ENCODE results near the gene PRSS56.

PRSS56 gene

GRCh38 chr2:232504438-232504837 lies 15.8 kb upstream of the PRSS56 start:
- H3K36me3 Mint-ChIP-seq (ENCODE audit: low read depth): no peaks in the 10 kb centered on the region
- H3K27me3 Mint-ChIP-seq (ENCODE audit: low read depth): peaks cover 32% of the 10 kb centered on the region
- no peak overlapping the region for H3K27ac Mint-ChIP-seq
- H3K4me3 Mint-ChIP-seq: peak overlapping the region; percentile 21
- no peaks in the 10 kb centered on the region for H3K9me3 Mint-ChIP-seq
- H3K4me1 Mint-ChIP-seq (ENCODE audit: low read depth): peaks cover 4% of the 10 kb centered on the region

GRCh38 chr2:232505856-232506255 lies 14.3 kb upstream of the PRSS56 start:
- peaks cover 4% of the 10 kb centered on the region for H3K4me1 Mint-ChIP-seq (ENCODE audit: low read depth)
- no peak overlapping the region for H3K4me3 Mint-ChIP-seq
- H3K27me3 Mint-ChIP-seq (ENCODE audit: low read depth): peaks cover 28% of the 10 kb centered on the region
- no peak overlapping the region for H3K27ac Mint-ChIP-seq
- H3K9me3 Mint-ChIP-seq: no peaks in the 10 kb centered on the region
- H3K36me3 Mint-ChIP-seq (ENCODE audit: low read depth): no peaks in the 10 kb centered on the region

GRCh38 chr2:232506709-232507108 lies 13.5 kb upstream of the PRSS56 start:
- H3K4me1 Mint-ChIP-seq (ENCODE audit: low read depth): peaks cover 4% of the 10 kb centered on the region
- no peaks in the 10 kb centered on the region for H3K36me3 Mint-ChIP-seq (ENCODE audit: low read depth)
- no peaks in the 10 kb centered on the region for H3K9me3 Mint-ChIP-seq
- H3K4me3 Mint-ChIP-seq: no peak overlapping the region
- no peak overlapping the region for H3K27ac Mint-ChIP-seq
- H3K27me3 Mint-ChIP-seq (ENCODE audit: low read depth): peaks cover 28% of the 10 kb centered on the region

- H3K4me1 Mint-ChIP-seq (ENCODE audit: low read depth): peaks cover 2% of the 10 kb centered on the region
- H3K9me3 Mint-ChIP-seq: no peaks in the 10 kb centered on the region
- H3K36me3 Mint-ChIP-seq (ENCODE audit: low read depth): no peaks in the 10 kb centered on the region
- H3K27ac Mint-ChIP-seq: no peak overlapping the region
- H3K27me3 Mint-ChIP-seq (ENCODE audit: low read depth): peaks cover 23% of the 10 kb centered on the region
- no peak overlapping the region for H3K4me3 Mint-ChIP-seq
Observed at GRCh38 chr2:232508251-232508650, 11.9 kb upstream of the PRSS56 start.

GRCh38 chr2:232511336-232511890 lies 8.8 kb upstream of the PRSS56 start:
- Mint-ChIP-seq H3K27ac (no peak overlapping the region), H3K9me3 (no peaks in the 10 kb centered on the region)

DNA sequence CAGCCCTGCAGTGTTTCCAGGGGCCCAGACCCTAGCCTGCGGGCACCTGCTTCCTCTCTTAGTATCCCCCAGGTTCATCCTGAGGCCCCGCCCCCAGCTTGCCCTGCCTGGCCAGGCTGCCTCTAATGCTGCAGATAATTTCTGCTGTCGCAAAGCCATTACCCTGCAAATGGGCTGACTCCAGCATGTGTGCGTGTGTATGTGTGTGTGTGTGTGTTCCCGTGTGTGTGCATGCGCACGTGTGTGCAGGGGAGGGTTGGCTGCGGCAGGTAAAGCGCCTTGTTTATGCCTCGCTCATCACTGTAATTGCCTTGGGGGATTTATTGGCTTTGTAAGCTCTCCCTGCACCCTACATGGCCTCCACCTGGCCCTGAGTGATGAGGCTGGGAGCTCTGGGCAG lies 7.6 kb upstream of the PRSS56 start:
- H3K27me3 Mint-ChIP-seq (ENCODE audit: low read depth): no peaks in the 10 kb centered on the region
- no peak overlapping the region for H3K4me3 Mint-ChIP-seq
- H3K27ac Mint-ChIP-seq: no peak overlapping the region
- no peaks in the 10 kb centered on the region for H3K36me3 Mint-ChIP-seq (ENCODE audit: low read depth)
- no peaks in the 10 kb centered on the region for H3K9me3 Mint-ChIP-seq
- H3K4me1 Mint-ChIP-seq (ENCODE audit: low read depth): no peaks in the 10 kb centered on the region

More at GRCh38 chr2:232511336-232511890, 8.8 kb upstream of the PRSS56 start:
- Mint-ChIP-seq H3K4me1 (ENCODE audit: low read depth) (no peaks in the 10 kb centered on the region), H3K27me3 (ENCODE audit: low read depth) (no peaks in the 10 kb centered on the region), H3K4me3 (no peak overlapping the region), H3K36me3 (ENCODE audit: low read depth) (no peaks in the 10 kb centered on the region)

GRCh38 chr2:232513353-232513752 lies 6.8 kb upstream of the PRSS56 start:
- no peaks in the 10 kb centered on the region for H3K4me1 Mint-ChIP-seq (ENCODE audit: low read depth)
- no peak overlapping the region for H3K27ac Mint-ChIP-seq
- no peaks in the 10 kb centered on the region for H3K9me3 Mint-ChIP-seq
- H3K36me3 Mint-ChIP-seq (ENCODE audit: low read depth): no peaks in the 10 kb centered on the region
- H3K27me3 Mint-ChIP-seq (ENCODE audit: low read depth): peaks cover 2% of the 10 kb centered on the region
- H3K4me3 Mint-ChIP-seq: no peak overlapping the region

DNA sequence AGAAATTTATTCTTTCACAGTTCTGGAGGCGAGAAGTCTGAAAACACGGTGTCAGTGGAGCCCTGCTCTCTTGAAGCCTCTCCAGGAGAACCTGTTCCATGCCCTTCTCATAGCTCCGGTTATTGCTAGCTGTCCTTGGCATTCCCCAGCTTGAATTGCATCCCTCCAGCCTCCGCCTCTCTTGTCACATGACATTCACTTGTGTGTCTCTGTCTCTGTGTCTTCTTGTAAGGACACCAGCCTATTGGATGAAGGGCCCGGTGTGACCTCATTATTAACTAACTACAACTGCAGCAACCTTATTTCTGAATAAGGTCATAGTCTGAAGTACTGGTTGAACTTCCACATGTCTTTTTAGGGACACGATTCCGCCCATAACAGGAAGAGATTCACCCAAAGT lies 4.5 kb upstream of the PRSS56 start:
- Mint-ChIP-seq H3K9me3 (no peaks in the 10 kb centered on the region), H3K27me3 (ENCODE audit: low read depth) (peaks cover 11% of the 10 kb centered on the region), H3K4me3 (no peak overlapping the region), H3K36me3 (ENCODE audit: low read depth) (no peaks in the 10 kb centered on the region), H3K27ac (no peak overlapping the region), H3K4me1 (ENCODE audit: low read depth) (no peaks in the 10 kb centered on the region)

- Mint-ChIP-seq H3K27ac (no peak overlapping the region), H3K36me3 (ENCODE audit: low read depth) (no peaks in the 10 kb centered on the region), H3K27me3 (ENCODE audit: low read depth) (peaks cover 14% of the 10 kb centered on the region), H3K4me3 (no peak overlapping the region), H3K4me1 (ENCODE audit: low read depth) (peaks cover 2% of the 10 kb centered on the region), H3K9me3 (no peaks in the 10 kb centered on the region)
Observed at GRCh38 chr2:232516551-232516950, 3.6 kb upstream of the PRSS56 start.

DNA sequence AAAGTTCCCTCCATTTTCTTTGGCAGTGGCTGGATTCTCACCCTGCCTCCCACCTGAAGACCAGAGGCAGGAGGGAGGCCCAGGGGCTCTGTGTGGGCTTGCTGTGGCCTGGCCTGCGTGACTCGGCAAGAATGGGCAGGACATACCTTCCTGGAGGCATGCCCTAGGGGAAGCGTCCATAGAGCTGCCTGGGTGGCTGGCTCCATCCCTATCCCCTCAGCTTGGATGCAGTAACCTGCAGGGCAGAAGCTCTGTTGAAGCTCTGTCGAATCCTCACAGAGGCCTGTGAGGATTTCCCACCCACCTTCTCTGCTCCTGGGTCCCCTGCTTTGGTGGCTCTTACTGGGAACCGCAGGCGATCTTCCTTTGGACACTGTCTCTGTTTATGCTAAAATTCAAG lies 1.3 kb upstream of the PRSS56 start:
- peaks cover 2% of the 10 kb centered on the region for H3K4me1 Mint-ChIP-seq (ENCODE audit: low read depth)
- no peak overlapping the region for H3K27ac Mint-ChIP-seq
- no peak overlapping the region for H3K4me3 Mint-ChIP-seq
- no peaks in the 10 kb centered on the region for H3K9me3 Mint-ChIP-seq
- H3K27me3 Mint-ChIP-seq (ENCODE audit: low read depth): peaks cover 23% of the 10 kb centered on the region
- H3K36me3 Mint-ChIP-seq (ENCODE audit: low read depth): no peaks in the 10 kb centered on the region

- H3K27ac Mint-ChIP-seq: no peak overlapping the region
- no peak overlapping the region for H3K4me3 Mint-ChIP-seq
- H3K4me1 Mint-ChIP-seq (ENCODE audit: low read depth): peaks cover 2% of the 10 kb centered on the region
- peaks cover 30% of the 10 kb centered on the region for H3K27me3 Mint-ChIP-seq (ENCODE audit: low read depth)
- H3K9me3 Mint-ChIP-seq: no peaks in the 10 kb centered on the region
- no peaks in the 10 kb centered on the region for H3K36me3 Mint-ChIP-seq (ENCODE audit: low read depth)
Observed at GRCh38 chr2:232520489-232520888, 301 bp downstream of the PRSS56 start.

- Mint-ChIP-seq H3K4me3 (no peak overlapping the region), H3K9me3 (no peaks in the 10 kb centered on the region), H3K27me3 (ENCODE audit: low read depth) (peaks cover 30% of the 10 kb centered on the region), H3K27ac (no peak overlapping the region), H3K36me3 (ENCODE audit: low read depth) (no peaks in the 10 kb centered on the region), H3K4me1 (ENCODE audit: low read depth) (peaks cover 2% of the 10 kb centered on the region)
Observed at GRCh38 chr2:232521098-232521497, 910 bp downstream of the PRSS56 start.

GRCh38 chr2:232521959-232522622 lies 1.9 kb downstream of the PRSS56 start:
- Mint-ChIP-seq H3K27me3 (ENCODE audit: low read depth) (peaks cover 30% of the 10 kb centered on the region), H3K36me3 (ENCODE audit: low read depth) (no peaks in the 10 kb centered on the region), H3K4me1 (ENCODE audit: low read depth) (peaks cover 2% of the 10 kb centered on the region), H3K9me3 (no peaks in the 10 kb centered on the region), H3K4me3 (no peak overlapping the region), H3K27ac (no peak overlapping the region)

- Mint-ChIP-seq H3K27me3 (ENCODE audit: low read depth) (peaks cover 32% of the 10 kb centered on the region), H3K4me3 (peak overlapping the region; percentile 21), H3K4me1 (ENCODE audit: low read depth) (peaks cover 2% of the 10 kb centered on the region), H3K36me3 (ENCODE audit: low read depth) (no peaks in the 10 kb centered on the region), H3K27ac (no peak overlapping the region), H3K9me3 (no peaks in the 10 kb centered on the region)
Observed at GRCh38 chr2:232522623-232523401, 2.6 kb downstream of the PRSS56 start.

GRCh38 chr2:232523402-232523681 lies 3.2 kb downstream of the PRSS56 start:
- Mint-ChIP-seq H3K4me3 (no peak overlapping the region), H3K27me3 (ENCODE audit: low read depth) (peaks cover 31% of the 10 kb centered on the region), H3K4me1 (ENCODE audit: low read depth) (peaks cover 2% of the 10 kb centered on the region), H3K36me3 (ENCODE audit: low read depth) (no peaks in the 10 kb centered on the region), H3K9me3 (no peaks in the 10 kb centered on the region), H3K27ac (no peak overlapping the region)
